Adrenal gland (tissue), 5 donors: ENCODE results near the gene MPC1.

Experiments
- CTCF ChIP-seq, 6 experiments: fragments of 450-650 bp in 4 of 6; fragments of 200-600 bp in 2 of 6; sonication (generic) in 1 of 6; IDR thresholded peaks; 1 replicate in 5 of 6; 2 replicates in 1 of 6; pipeline versions ENCODE4 v1.5.1 to v1.8.0; 2016 to 2021; ENCODE audit warnings: antibody characterized with exemption in 6 of 6, mild to moderate bottlenecking in 2 of 6, moderate library complexity in 1 of 6
- POLR2A ChIP-seq, 2 donors: fragments of 450-650 bp; IDR thresholded peaks; one replicate each; pipeline ENCODE4 v1.6.1; 2017; ENCODE audit warnings: antibody characterized with exemption in 2 of 2, mild to moderate bottlenecking in 2 of 2, moderate library complexity in 1 of 2
- donor health status: DM: no; HTN: no; CAD: no.

- TF ChIP-seq CTCF (IDR thresholded peaks at IDR 0.05) (no peak), POLR2A (IDR thresholded peaks at IDR 0.05) (no peak)
These were observed 13.0 kb upstream of the MPC1 start for GRCh38 chr6:166395778-166396177.
